HepG2 (cell line): Measurements from ENCODE around the gene RCBTB2. TPM values are rescaled to one million over a fixed set of nuclear protein-coding genes. Genes with fewer than 3 reads are reported as not detected.

Experiments
- ATAC-seq: fragments of 200-7000 bp; cut with Tn5 transposase; 3 replicates; pipeline ENCODE4 v1.9.1; 2020; ENCODE audit warnings: mild to moderate bottlenecking, moderate library complexity
- BruUV-seq: library from RNA; stranded (reverse); fragments of 400-500 nt; replicated peaks from 2 replicates; lab custom pipeline; 2021; lab: Mats Ljungman, UMichigan
- CTCF ChIA-PET: fragments of 300-600 bp; formaldehyde crosslinking; extraction: SDS; loops from one replicate; lab custom pipeline; 2021; ENCODE audit warnings: low total read pairs, inconsistent platforms, low intra/inter-chr PET ratio; lab: Yijun Ruan, JAX
- POLR2A ChIA-PET: fragments of 350-600 bp; sonication (Branson Sonifier 250); formaldehyde crosslinking; loops from one replicate; lab custom pipeline; 2020; ENCODE audit warnings: antibody characterized with exemption, inconsistent platforms; lab: Yijun Ruan, JAX
- DNase-seq: peaks from one replicate; pipeline ENCODE4 v3.0.0-alpha.2; 2015; ENCODE audit warnings: low spot score
- FAIRE-seq: peaks from 3 replicates; lab custom pipeline; 2011; peaks lifted over from hg19 to GRCh38; lab: Jason Lieb, UNC
- H2AFZ ChIP-seq: one replicate; pipeline ENCODE4 v1.6.1; 2011; ENCODE audit warnings: low read length, inconsistent platforms
- H3K27ac ChIP-seq: fragments of 300-600 bp; 3 replicates; pipeline ENCODE4 v1.8.0; 2011; ENCODE audit warnings: mixed run types, mild to moderate bottlenecking, mixed read lengths, low read length, inconsistent platforms; ENCODE audit not compliant: insufficient read depth; ENCODE audit errors: extremely low read length
- H3K27me3 ChIP-seq, 2 experiments: fragments of 200-600 bp in 1 of 2; 2 replicates in 1 of 2; 3 replicates in 1 of 2; pipeline versions ENCODE4 v1.6.0 to v1.8.0; 2011; ENCODE audit warnings: low read length in 2 of 2, mild to moderate bottlenecking in 2 of 2, moderate library complexity in 2 of 2, inconsistent platforms in 1 of 2; ENCODE audit not compliant: insufficient read depth in 2 of 2, control insufficient read depth in 1 of 2
- H3K36me3 ChIP-seq, 2 experiments: fragments of 200-600 bp in 1 of 2; replicated peaks in 1 of 2; 2 replicates in 1 of 2; 3 replicates in 1 of 2; pipeline versions ENCODE4 v1.5.1 to v1.8.0; 2011; ENCODE audit warnings: low read length in 2 of 2, inconsistent platforms in 1 of 2; ENCODE audit not compliant: insufficient read depth in 2 of 2, control insufficient read depth in 1 of 2
- H3K4me1 ChIP-seq: 2 replicates; pipeline ENCODE4 v1.5.1; 2012; ENCODE audit warnings: low read length, inconsistent platforms; ENCODE audit not compliant: insufficient read depth
- H3K4me2 ChIP-seq: 2 replicates; pipeline ENCODE4 v1.6.0; 2011; ENCODE audit warnings: low read depth, low read length, inconsistent platforms
- H3K4me3 ChIP-seq, 3 experiments: fragments of 200-600 bp in 1 of 3; sonication (generic), shearing (Covaris generic) in 1 of 3; replicated peaks in 1 of 3; 2 replicates each; pipeline ENCODE4 v1.5.1; 2011 to 2016; ENCODE audit warnings: low read length in 3 of 3, inconsistent platforms in 2 of 3, low read depth in 2 of 3, mild to moderate bottlenecking in 2 of 3, control low read depth in 1 of 3, mixed read lengths in 1 of 3; ENCODE audit not compliant: insufficient read depth in 1 of 3
- H3K79me2 ChIP-seq: one replicate; pipeline ENCODE4 v1.6.1; 2011; ENCODE audit warnings: low read length, inconsistent platforms; ENCODE audit not compliant: insufficient read depth
- H3K9ac ChIP-seq: 2 replicates; pipeline ENCODE4 v1.6.0; 2011; ENCODE audit warnings: mild to moderate bottlenecking, low read depth, low read length, inconsistent platforms; ENCODE audit not compliant: insufficient read depth
- H3K9me3 ChIP-seq: 2 replicates; pipeline ENCODE4 v1.5.1; 2012; ENCODE audit warnings: mild to moderate bottlenecking, low read length
- H4K20me1 ChIP-seq: 2 replicates; pipeline ENCODE4 v1.6.0; 2011; ENCODE audit warnings: inconsistent platforms, mild to moderate bottlenecking, low read length, moderate library complexity; ENCODE audit not compliant: insufficient read depth
- HNF4A ChIP-seq: sonication (generic); formaldehyde crosslinking; IDR thresholded peaks from 2 replicates; pipeline ENCODE4 v1.4.0; 2020; ENCODE audit warnings: missing genetic modification reagents
- MLLT10 ChIP-seq: sonication (generic); formaldehyde crosslinking; IDR thresholded peaks from 2 replicates; pipeline ENCODE4 v1.4.0; 2020; ENCODE audit warnings: missing genetic modification reagents
- NR2F6 ChIP-seq, 2 experiments: IDR thresholded peaks; 2 replicates each; pipeline ENCODE4 v1.6.1; 2016; ENCODE audit warnings: antibody characterized with exemption in 1 of 2, mild to moderate bottlenecking in 1 of 2
- RARA ChIP-seq: IDR thresholded peaks from 2 replicates; pipeline ENCODE4 v1.6.1; 2016; ENCODE audit warnings: missing genetic modification reagents, missing compliant biosample characterization
- RBFOX2 ChIP-seq: fragments of 200-400 bp; formaldehyde crosslinking; IDR thresholded peaks from 2 replicates; pipeline ENCODE4 v1.6.1; 2017; ENCODE audit warnings: low read depth, mild to moderate bottlenecking, low read length
- RFX5 ChIP-seq: IDR thresholded peaks from 2 replicates; pipeline ENCODE4 v1.6.1; 2011; ENCODE audit warnings: low read depth, low read length, improper control_type of control experiment
- SETDB1 ChIP-seq: sonication (generic); formaldehyde crosslinking; IDR thresholded peaks from 2 replicates; pipeline ENCODE4 v1.5.1; 2020; ENCODE audit warnings: missing genetic modification reagents, mild to moderate bottlenecking, borderline replicate concordance
- ZNF558 ChIP-seq: sonication (generic); formaldehyde crosslinking; IDR thresholded peaks from 2 replicates; pipeline ENCODE4 v1.9.0; 2022; ENCODE audit warnings: mild to moderate bottlenecking, missing genetic modification reagents, borderline replicate concordance
- WGBS: methylation state at CpG from one replicate; pipeline ENCODE4 v1.1.6; 2017; ENCODE audit warnings: low lambda C conversion rate; 5-methylcytosine and 5-hydroxymethylcytosine counted together
- in situ Hi-C: cut with HindIII; loops from 2 replicates; pipeline ENCODE4 v1.10.0; 2017; ENCODE audit warnings: low pct_unique_long_range_greater_than_20kb; ENCODE audit not compliant: extremely low pct_ligation_motif_present
- intact Hi-C: fragments of 100-400 bp; cut with micrococcal nuclease; formaldehyde crosslinking; loops from one replicate; pipeline ENCODE4 v1.10.0; 2022; ENCODE audit not compliant: unreplicated experiment
- polyA plus RNA-seq, 8 experiments: library from polyadenylated mRNA; depleted of rRNA in 3 of 8; stranded (reverse) in 7 of 8; unstranded in 1 of 8; fragments of >200 nt; fragmentation: Illumina TruSeq in 4 of 8; extraction: Trizol in 4 of 8; gene quantifications; 2 replicates each; pipeline versions ENCODE4 v1.2.1 to v1.2.3, GENCODE V29; 2011 to 2016; ENCODE audit warnings: low read depth in 4 of 8, missing spikeins in 1 of 8, mixed read lengths in 1 of 8; ENCODE audit not compliant: insufficient read depth in 1 of 8
- total RNA-seq, 5 experiments: library from RNA; depleted of rRNA; stranded (reverse); fragments of >200 nt; fragmentation: Illumina TruSeq; extraction: Trizol; gene quantifications; 2 replicates each; pipeline ENCODE4 v1.2.3, GENCODE V29; 2016; ENCODE audit warnings: low read depth in 1 of 5
- TF ChIP-seq, protein P1 (sequence below): sonication (generic); formaldehyde crosslinking; conservative IDR thresholded peaks from 2 replicates; pipeline ENCODE4 v1.8.0; 2022; ENCODE audit warnings: missing genetic modification reagents
- TF ChIP-seq, protein P2 (sequence below), 2 experiments: fragments of 450-650 bp in 1 of 2; sonication (generic) in 1 of 2; formaldehyde crosslinking in 1 of 2; IDR thresholded peaks; 2 replicates each; pipeline versions ENCODE4 v1.6.1 to v1.8.0; 2016 to 2022; ENCODE audit warnings: antibody characterized with exemption in 1 of 2, mild to moderate bottlenecking in 1 of 2, missing genetic modification reagents in 1 of 2
- TF ChIP-seq, protein P3 (sequence below): sonication (generic); formaldehyde crosslinking; IDR thresholded peaks from 2 replicates; pipeline ENCODE4 v1.4.0; 2020; ENCODE audit warnings: missing genetic modification reagents

Gene RCBTB2
- total and polyA plus RNA-seq, 2 of the 13 experiments (the other 11 are each of a cell fraction or from before 2014, with no cell fraction given): 1.9 to 2.7 TPM

DNA sequence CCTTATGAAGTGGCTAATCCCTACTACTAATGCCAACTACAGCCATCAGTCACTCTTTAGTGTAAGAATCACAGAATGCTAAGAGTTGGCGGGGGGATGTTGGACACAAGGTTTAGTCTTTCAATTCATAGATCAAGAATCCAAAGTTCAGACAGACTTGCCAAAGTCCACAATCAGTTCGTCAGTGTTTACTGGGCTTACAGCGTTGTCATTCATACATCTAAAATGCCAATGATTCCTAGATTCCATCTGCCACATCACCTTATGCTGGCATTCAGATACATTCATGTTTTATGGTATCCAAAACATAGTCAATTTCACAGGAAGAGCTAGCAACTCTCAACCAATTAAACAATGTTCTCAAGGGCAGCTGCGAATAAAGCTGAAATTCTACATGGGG is 18.1 kb downstream of the RCBTB2 start:
- no TSS peak for BruUV-seq
- H3K27ac ChIP-seq: no peak overlapping the region
- DNase-seq (no peak), FAIRE-seq (no peak), ATAC-seq (no peak)
- no peaks in the 10 kb centered on the region for H3K79me2 ChIP-seq
- no peak overlapping the region for H3K4me3 ChIP-seq
- ChIA-PET POLR2A (no interaction called here), CTCF (no interaction called here)
- H2AFZ ChIP-seq: no peak overlapping the region
- H3K4me2 ChIP-seq: no peak overlapping the region
- H4K20me1 ChIP-seq: no peaks in the 10 kb centered on the region
- H3K4me1 ChIP-seq: peaks cover 5% of the 10 kb centered on the region; the same call in 1 of the 2 replicates
- no peaks in the 10 kb centered on the region for H3K27me3 ChIP-seq
- 84% methylated on average over 4 of the region's 4 CpGs for WGBS
- intact Hi-C loops (no loop called here), in situ Hi-C loops (no loop called here)
- H3K9ac ChIP-seq: no peak overlapping the region
- H3K9me3 ChIP-seq: no peaks in the 10 kb centered on the region
- H3K36me3 ChIP-seq: no peaks in the 10 kb centered on the region
- TF ChIP-seq RARA (no peak), RBFOX2 (no peak), MLLT10 (no peak), RFX5 (no peak), ZNF558 (no peak), NR2F6 (IDR thresholded peaks at IDR 0.05) (no peak), NR2F6 (CRISPR knock-in tag; IDR thresholded peaks at IDR 0.05) (no peak), SETDB1 (no peak), HNF4A (CRISPR knock-in tag) (peak; percentile 48)
- TF ChIP-seq, protein P1, sequence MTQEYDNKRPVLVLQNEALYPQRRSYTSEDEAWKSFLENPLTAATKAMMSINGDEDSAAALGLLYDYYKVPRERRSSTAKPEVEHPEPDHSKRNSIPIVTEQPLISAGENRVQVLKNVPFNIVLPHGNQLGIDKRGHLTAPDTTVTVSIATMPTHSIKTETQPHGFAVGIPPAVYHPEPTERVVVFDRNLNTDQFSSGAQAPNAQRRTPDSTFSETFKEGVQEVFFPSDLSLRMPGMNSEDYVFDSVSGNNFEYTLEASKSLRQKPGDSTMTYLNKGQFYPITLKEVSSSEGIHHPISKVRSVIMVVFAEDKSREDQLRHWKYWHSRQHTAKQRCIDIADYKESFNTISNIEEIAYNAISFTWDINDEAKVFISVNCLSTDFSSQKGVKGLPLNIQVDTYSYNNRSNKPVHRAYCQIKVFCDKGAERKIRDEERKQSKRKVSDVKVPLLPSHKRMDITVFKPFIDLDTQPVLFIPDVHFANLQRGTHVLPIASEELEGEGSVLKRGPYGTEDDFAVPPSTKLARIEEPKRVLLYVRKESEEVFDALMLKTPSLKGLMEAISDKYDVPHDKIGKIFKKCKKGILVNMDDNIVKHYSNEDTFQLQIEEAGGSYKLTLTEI: no peak
- TF ChIP-seq, protein P2, sequence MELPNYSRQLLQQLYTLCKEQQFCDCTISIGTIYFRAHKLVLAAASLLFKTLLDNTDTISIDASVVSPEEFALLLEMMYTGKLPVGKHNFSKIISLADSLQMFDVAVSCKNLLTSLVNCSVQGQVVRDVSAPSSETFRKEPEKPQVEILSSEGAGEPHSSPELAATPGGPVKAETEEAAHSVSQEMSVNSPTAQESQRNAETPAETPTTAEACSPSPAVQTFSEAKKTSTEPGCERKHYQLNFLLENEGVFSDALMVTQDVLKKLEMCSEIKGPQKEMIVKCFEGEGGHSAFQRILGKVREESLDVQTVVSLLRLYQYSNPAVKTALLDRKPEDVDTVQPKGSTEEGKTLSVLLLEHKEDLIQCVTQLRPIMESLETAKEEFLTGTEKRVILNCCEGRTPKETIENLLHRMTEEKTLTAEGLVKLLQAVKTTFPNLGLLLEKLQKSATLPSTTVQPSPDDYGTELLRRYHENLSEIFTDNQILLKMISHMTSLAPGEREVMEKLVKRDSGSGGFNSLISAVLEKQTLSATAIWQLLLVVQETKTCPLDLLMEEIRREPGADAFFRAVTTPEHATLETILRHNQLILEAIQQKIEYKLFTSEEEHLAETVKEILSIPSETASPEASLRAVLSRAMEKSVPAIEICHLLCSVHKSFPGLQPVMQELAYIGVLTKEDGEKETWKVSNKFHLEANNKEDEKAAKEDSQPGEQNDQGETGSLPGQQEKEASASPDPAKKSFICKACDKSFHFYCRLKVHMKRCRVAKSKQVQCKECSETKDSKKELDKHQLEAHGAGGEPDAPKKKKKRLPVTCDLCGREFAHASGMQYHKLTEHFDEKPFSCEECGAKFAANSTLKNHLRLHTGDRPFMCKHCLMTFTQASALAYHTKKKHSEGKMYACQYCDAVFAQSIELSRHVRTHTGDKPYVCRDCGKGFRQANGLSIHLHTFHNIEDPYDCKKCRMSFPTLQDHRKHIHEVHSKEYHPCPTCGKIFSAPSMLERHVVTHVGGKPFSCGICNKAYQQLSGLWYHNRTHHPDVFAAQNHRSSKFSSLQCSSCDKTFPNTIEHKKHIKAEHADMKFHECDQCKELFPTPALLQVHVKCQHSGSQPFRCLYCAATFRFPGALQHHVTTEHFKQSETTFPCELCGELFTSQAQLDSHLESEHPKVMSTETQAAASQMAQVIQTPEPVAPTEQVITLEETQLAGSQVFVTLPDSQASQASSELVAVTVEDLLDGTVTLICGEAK (IDR thresholded peaks at IDR 0.05): no peak
- TF ChIP-seq, protein P2 (CRISPR knock-in tag; IDR thresholded peaks at IDR 0.05): no peak
- TF ChIP-seq, protein P3, sequence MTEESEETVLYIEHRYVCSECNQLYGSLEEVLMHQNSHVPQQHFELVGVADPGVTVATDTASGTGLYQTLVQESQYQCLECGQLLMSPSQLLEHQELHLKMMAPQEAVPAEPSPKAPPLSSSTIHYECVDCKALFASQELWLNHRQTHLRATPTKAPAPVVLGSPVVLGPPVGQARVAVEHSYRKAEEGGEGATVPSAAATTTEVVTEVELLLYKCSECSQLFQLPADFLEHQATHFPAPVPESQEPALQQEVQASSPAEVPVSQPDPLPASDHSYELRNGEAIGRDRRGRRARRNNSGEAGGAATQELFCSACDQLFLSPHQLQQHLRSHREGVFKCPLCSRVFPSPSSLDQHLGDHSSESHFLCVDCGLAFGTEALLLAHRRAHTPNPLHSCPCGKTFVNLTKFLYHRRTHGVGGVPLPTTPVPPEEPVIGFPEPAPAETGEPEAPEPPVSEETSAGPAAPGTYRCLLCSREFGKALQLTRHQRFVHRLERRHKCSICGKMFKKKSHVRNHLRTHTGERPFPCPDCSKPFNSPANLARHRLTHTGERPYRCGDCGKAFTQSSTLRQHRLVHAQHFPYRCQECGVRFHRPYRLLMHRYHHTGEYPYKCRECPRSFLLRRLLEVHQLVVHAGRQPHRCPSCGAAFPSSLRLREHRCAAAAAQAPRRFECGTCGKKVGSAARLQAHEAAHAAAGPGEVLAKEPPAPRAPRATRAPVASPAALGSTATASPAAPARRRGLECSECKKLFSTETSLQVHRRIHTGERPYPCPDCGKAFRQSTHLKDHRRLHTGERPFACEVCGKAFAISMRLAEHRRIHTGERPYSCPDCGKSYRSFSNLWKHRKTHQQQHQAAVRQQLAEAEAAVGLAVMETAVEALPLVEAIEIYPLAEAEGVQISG (CRISPR knock-in tag): no peak
